Head of caudate nucleus (tissue), 42 donors: Measurements from ENCODE around the gene TMEM161A.
A peak's percentile ranks its signal among the peaks of the same experiment; 100 is the strongest.
"Not testable (repeated sequence)": the region's sequence is repeated elsewhere in the genome, so short reads cannot be mapped to it uniquely, and the experiment has no call there.

ENCODE experiments used
- DNase-seq, 42 donors: peaks; one replicate each; pipeline versions ENCODE4 v3.0.0 to v3.0.0-alpha.2; 2020 to 2021; ENCODE audit warnings: mixed read lengths in 7 of 42
- intact Hi-C: fragments of 100-400 bp; cut with DNase I; formaldehyde crosslinking; loops from one replicate; pipeline ENCODE4 v1.15.0; 2022

TMEM161A gene

GRCh38 chr19:19106056-19106551, 32.2 kb downstream of the TMEM161A start:
- intact Hi-C loops: no loop called here
- peak in 4 of 42 donors; percentile 14 to 30 (median 20) for DNase-seq

GRCh38 chr19:19105365-19106055, 32.8 kb downstream of the TMEM161A start:
- DNase-seq: peak in 15 of 42 donors; percentile 12 to 65 (median 36)
- intact Hi-C loops: no loop called here

DNA sequence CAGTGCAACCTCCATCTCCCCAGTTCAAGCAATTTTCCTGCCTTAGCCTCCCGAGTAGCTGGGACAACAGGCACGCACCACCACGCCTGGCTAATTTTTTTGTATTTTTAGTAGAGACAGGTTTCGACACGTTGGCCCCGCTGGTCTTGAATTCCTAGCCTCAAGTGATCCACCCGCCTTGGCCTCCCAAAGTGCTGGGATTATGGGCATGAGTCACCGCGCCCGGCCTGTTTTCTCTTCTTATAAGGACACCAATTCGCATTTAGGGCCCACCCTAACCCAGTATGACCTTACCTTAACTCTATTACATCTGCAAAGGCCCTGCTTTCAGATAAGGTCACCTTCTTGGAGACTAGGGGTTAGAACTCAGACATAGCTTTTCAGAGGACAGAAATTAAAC, 35.1 kb downstream of the TMEM161A start:
- intact Hi-C loops: no loop called here
- DNase-seq: no peak

- DNase-seq, intact Hi-C loops: not testable (repeated sequence)
Observed at GRCh38 chr19:19102566-19102965, 35.7 kb downstream of the TMEM161A start.

DNA sequence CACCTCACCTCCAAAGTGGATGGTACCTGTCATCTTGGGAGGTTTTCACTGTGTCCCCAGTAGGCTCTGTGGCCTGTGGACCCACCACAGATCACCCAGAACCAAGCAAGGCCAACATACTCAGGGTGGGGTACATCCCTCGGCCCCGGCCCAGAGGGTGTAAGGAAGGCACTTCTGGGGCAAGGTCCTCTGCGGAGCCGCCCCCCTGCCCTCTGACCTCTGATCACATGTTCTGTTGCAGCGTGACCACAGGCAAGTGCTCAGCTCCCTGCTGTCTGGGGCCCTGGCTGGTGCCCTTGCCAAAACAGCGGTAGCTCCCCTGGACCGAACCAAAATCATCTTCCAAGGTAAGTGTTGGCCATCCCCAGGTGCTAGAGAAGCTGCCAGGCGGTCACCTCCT, 36.7 kb downstream of the TMEM161A start:
- no peak for DNase-seq
- intact Hi-C loops: no loop called here

DNA sequence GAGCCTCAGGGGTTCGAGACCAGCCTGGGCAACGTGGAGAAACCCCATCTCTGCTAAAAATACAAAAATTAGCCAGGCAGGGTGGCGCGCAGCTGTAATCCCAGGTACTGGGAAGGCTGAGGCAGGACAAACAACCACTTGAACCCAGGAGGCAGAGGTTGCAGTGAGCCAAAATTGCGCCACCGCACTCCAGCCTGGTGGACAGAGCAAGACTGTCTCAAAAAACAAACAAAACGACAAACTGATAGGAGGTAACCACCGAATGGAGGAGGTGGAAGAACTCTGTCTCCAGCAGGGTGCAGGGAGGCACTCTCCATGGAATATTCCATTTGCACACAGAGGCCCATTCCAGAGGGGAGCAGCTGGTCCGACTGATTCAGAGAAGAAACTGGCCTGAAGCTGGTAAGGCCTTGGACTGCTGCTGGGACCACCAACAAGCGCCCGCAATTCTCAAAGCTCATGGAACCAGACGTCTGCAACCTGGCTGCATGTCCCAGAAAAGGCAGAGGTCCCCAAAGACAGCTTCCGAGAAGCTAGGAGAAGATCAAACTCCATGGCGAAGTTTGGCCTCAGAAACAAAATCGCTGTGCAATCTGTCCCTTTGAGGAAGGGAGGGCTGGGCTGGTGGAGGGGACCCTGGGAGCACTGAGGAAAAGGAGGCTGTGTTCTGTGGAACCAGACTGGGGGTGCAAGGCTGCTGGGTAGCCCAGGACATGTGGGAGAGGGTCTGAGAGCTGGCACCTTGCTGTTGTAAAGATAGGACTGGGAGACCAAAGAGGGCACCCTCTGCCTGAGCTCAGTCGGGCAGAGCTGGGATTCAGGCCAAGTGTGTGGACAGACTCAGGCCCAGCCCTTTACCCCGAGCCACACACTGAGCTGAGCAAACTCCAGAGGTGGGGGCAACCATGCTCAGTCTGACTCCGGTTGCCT, 39.3 kb downstream of the TMEM161A start:
- DNase-seq: no peak
- intact Hi-C loops: no loop called here

DNA sequence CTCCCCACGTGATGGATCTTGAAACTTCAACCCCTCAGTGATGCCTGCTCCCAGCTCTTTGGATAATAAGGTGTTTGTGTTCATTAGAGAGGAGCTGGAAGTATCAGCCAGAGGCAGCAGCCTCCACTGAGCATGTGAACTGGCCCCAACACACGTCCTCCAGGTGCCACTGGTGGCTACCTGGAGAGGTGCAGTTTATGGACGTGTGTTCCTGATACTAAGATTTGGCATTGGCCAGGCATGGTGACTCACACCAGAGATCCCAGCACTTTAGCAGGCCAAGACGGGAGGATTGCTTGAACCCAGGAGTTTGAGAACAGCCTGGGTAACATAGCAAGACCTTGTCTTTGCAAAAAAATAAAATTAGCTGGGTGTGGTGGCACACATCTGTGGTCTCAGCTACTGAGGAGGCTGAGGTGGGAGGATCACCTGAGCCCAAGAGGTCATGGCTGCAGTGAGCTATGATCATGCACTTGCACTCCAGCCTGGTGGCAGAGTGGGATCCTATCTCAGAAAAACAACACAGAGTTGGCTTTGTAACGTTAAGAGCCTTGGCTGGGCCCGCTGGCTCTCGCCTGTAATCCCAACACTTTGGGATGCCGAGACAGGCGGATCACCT, 40.1 kb downstream of the TMEM161A start:
- intact Hi-C loops: no loop called here
- DNase-seq: no peak

DNA sequence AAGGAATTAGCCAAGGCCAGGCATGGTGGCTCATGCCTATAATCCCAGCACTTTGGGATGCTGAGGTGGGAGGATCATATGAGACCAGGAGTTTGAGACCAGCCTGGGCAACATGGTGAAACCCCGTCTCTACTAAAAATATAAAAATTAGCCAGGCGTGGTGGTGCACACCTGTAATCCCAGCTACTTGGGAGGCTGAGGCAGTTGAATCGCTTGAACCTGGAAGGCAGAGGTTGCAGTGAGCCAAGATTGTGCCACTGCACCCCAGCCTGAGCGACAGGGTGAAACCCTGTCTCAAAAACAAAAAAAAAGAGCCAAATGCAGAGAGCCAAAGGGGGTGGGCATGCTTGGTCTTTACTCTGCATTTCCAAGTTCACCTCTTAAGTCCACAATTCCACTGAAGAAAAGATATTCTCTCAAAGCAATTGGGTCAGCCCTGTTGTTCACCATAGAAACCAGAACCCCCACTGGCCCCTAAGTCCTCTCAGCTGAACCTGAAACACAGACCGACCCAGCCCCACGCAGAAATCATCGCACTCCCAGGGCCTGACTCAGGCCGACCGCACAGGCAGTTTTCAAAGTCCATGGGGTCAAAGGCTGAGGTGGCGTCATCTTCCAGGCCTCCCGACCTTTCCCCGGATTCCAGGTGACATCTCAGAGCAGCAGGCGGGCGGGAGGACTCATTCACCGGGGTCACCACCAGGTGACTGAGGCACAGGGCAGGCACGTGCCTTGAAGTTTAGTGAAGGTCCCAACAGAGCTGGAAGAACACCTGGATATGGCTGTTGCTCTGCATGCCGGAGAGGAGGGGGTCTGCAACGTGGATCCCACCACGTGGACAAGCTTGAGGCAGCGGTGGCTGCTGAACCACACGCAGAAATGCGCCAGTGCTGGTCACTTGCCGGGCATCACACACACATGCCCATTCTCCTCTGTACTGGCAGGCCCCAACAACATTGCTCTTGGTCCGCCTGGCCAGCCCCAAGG, 41.3 kb downstream of the TMEM161A start:
- intact Hi-C loops: no loop called here
- DNase-seq: no peak

DNA sequence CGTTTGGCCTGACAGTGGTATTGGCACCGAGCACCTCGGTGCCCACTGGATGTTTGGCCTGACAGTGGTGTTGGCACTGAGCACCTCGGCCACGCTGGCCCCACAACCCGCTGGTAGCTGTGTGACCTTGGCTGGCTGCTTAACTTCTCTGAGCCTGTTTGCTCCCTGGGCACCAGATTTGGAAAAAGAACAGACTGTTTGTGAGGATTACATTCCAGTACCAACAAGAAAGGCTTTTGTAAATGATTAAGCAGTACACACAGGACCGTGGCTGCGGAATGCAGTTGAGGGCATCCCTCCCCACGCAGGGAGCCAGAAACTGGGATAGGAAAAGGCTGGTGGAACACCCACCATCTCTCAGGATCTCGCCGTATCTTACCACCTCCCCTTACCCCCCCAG, 42.6 kb downstream of the TMEM161A start:
- intact Hi-C loops: no loop called here
- DNase-seq: no peak

DNA sequence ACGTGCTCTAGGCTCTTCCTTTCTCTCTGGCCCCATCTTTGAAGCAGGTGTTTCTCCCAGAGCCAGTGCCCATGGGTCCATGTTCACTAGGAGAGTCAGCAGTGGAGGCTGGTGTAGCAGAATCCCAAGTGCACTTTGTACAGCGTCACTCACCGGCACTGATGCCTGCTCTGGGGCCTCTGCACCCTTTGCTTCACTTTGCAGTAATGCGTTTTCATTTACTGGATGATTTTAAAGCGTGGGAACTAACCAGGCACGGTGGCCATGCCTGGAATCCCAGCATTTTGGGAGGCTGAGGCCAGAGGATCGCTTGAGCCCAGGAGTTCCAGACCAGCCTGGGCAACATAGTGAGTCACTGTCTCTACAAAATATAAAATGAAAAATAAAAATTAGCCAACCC, 43.8 kb downstream of the TMEM161A start:
- intact Hi-C loops: no loop called here
- no peak for DNase-seq

DNA sequence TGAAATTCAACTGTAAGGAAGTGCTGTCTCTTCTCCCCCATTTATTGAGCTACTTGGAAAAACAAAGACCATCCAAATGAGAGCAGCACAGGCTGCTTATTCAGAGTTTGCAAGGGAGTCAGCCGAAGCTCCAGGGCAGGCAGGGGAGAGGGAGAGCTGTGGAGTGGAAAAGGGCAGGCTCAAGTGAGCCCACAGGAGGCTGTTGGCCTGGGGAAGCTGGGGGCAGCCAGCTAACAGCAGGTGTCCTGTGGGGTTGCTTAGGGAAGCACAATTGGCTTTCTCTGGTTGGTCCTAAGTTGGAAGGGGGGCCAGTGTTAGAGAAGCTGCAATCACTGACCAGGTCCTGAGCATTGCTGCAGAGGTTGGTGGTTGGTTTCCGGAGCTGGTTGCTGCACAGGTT, 50.6 kb downstream of the TMEM161A start:
- DNase-seq: no peak
- intact Hi-C loops: no loop called here

DNA sequence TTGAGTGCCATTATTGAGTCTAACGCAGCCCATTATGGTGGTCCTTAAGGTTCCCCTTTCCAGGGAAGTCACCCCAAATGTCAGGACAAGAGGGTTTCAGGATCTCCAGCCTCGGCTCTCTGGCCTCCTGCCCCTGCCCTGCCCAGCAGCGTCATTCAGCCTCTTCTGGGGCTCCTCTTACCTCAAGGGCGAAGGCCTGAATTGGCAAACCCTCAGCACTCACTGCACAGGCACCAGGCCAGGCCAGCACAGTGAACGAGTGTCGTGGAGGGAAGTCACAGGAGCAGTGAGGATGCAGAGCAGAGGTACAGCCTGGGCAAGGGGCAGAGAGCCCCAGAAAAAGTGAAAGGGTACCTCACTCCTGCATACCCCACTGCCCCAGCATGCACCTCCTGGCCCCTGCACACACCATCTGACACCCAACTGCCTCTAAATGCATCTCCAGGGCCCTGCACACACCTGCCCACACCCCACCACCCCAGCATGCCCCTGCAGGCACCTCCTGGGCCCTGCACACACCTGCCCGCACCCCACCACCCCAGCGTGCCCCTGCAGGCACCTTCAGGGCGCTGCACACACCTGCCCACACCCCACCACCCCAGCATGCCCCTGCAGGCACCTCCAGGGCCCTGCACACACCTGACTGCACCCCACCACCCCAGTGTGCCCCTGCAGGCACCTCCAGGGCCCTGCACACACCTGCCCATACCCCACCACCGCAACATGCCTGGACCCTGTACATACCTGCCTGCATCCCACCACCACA, 54.7 kb downstream of the TMEM161A start:
- no peak for DNase-seq
- intact Hi-C loops: no loop called here

- DNase-seq: no peak
- intact Hi-C loops: no loop called here
Observed at GRCh38 chr19:19081642-19082151, 56.6 kb downstream of the TMEM161A start.

DNA sequence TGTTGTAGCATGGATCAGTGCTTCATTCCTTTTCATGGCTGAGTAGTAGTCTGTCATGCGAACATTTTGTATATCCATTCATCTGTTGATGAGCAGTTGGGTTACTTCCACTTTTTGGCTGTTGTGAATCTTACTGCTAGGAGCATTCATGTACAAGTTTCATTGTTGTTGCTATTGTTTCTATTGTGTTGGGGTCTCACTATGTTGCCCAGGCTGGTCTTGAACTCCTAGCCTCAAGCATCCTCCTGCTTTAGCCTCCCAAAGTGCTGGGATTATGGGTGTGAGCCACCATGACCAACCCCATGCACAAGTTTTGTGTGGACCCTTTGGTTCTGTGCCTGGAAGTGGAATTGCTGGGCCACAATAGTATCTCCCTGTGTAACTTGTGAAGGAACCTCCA, 58.7 kb downstream of the TMEM161A start:
- DNase-seq: no peak
- intact Hi-C loops: no loop called here

GRCh38 chr19:19078801-19079200, 59.5 kb downstream of the TMEM161A start:
- intact Hi-C loops: no loop called here

GRCh38 chr19:19077103-19077502, 61.2 kb downstream of the TMEM161A start:
- intact Hi-C loops: no loop called here
- DNase-seq: no peak

More at GRCh38 chr19:19078801-19079200, 59.5 kb downstream of the TMEM161A start:
- DNase-seq: no peak

- DNase-seq: no peak
- intact Hi-C loops: no loop called here
Observed at GRCh38 chr19:19076476-19076875, 61.8 kb downstream of the TMEM161A start.

- no peak for DNase-seq
- intact Hi-C loops: no loop called here
Observed at GRCh38 chr19:19075126-19075525, 63.2 kb downstream of the TMEM161A start.
